AG08395 (cell line): ENCODE data around the gene ZBED6.
"Not testable (repeated sequence)": the region's sequence is repeated elsewhere in the genome, so short reads cannot be mapped to it uniquely, and the experiment has no call there.

ENCODE experiments used
- DNase-seq: peaks from one replicate; pipeline ENCODE4 v3.0.0; 2012; ENCODE audit warnings: mixed read lengths, low spot score

The ZBED6 gene

GRCh38 chr1:203795441-203796235 is at the start of gene ZBED6, which contains the start of gene ZC3H11A:
ZBED6 (plus strand) TSS chr1:203795623; CDS start chr1:203797523, 1,900 bp downstream.
ZC3H11A (plus strand) TSS chr1:203795623; CDS start chr1:203817071, 21,448 bp downstream.
- DNase-seq = peak; percentile 99

GRCh38 chr1:203746281-203746680 is 49.1 kb upstream of the ZBED6 start:
- no peak for DNase-seq

GRCh38 chr1:203751051-203751450 is 44.4 kb upstream of the ZBED6 start:
- DNase-seq = peak; percentile 32

GRCh38 chr1:203751618-203752361 is 43.6 kb upstream of the ZBED6 start:
- not testable (repeated sequence) for DNase-seq

GRCh38 chr1:203754455-203754864 is 41.0 kb upstream of the ZBED6 start:
- DNase-seq = no peak

- no peak for DNase-seq
Observed at GRCh38 chr1:203756036-203756435, 39.4 kb upstream of the ZBED6 start.

GRCh38 chr1:203758749-203759148 is 36.7 kb upstream of the ZBED6 start:
- DNase-seq = not testable (repeated sequence)

GRCh38 chr1:203760506-203760905 is 34.9 kb upstream of the ZBED6 start:
- no peak for DNase-seq

- not testable (repeated sequence) for DNase-seq
Observed at GRCh38 chr1:203761958-203762357, 33.5 kb upstream of the ZBED6 start.

- DNase-seq = no peak
Observed at GRCh38 chr1:203763505-203763904, 31.9 kb upstream of the ZBED6 start.

- no peak for DNase-seq
Observed at GRCh38 chr1:203764105-203765028, 31.1 kb upstream of the ZBED6 start.

GRCh38 chr1:203765029-203765837 is 30.2 kb upstream of the ZBED6 start, which contains the start of gene LAX1:
LAX1 (plus strand) TSS chr1:203765183; CDS start chr1:203765566, 383 bp downstream.
- no peak for DNase-seq

- no peak for DNase-seq
Observed at GRCh38 chr1:203768256-203768655, 27.2 kb upstream of the ZBED6 start.

GRCh38 chr1:203769505-203770343 is 25.7 kb upstream of the ZBED6 start:
- peak; percentile 91 for DNase-seq

- DNase-seq = peak; percentile 12
Observed at GRCh38 chr1:203771901-203772301, 23.5 kb upstream of the ZBED6 start.

- no peak for DNase-seq
Observed at GRCh38 chr1:203772836-203773235, 22.6 kb upstream of the ZBED6 start.

- DNase-seq = peak; percentile 22
Observed at GRCh38 chr1:203776636-203777035, 18.8 kb upstream of the ZBED6 start.

- DNase-seq = no peak
Observed at GRCh38 chr1:203777596-203777995, 17.8 kb upstream of the ZBED6 start.

- no peak for DNase-seq
Observed at GRCh38 chr1:203778146-203778545, 17.3 kb upstream of the ZBED6 start.

GRCh38 chr1:203778789-203779188 is 16.6 kb upstream of the ZBED6 start:
- no peak for DNase-seq
